ENCODE results near the gene RPP40.

Gene RPP40

GRCh38 chr6:5031150-5031549 is 27.3 kb upstream of the RPP40 start:
- H3K4me3 ChIP-seq (ENCODE audit: low read length) = no peak overlapping the region
- no peak for DNase-seq (ENCODE audit: low read depth)
- TF ChIP-seq CTCF (conservative IDR thresholded peaks at IDR 0.05; ENCODE audit: low read length) = no peak

- TF ChIP-seq CTCF (conservative IDR thresholded peaks at IDR 0.05; ENCODE audit: low read length) = peak; percentile 77
- H3K4me3 ChIP-seq (ENCODE audit: low read length) = no peak overlapping the region
- peak; percentile 79 for DNase-seq (ENCODE audit: low read depth)
Observed at GRCh38 chr6:5030596-5031136, 26.8 kb upstream of the RPP40 start.

GRCh38 chr6:5029609-5030008 is 25.8 kb upstream of the RPP40 start:
- TF ChIP-seq CTCF (conservative IDR thresholded peaks at IDR 0.05; ENCODE audit: low read length) = no peak
- DNase-seq (ENCODE audit: low read depth) = no peak
- no peak overlapping the region for H3K4me3 ChIP-seq (ENCODE audit: low read length)

GRCh38 chr6:5028921-5029320 is 25.1 kb upstream of the RPP40 start:
- no peak for TF ChIP-seq CTCF (conservative IDR thresholded peaks at IDR 0.05; ENCODE audit: low read length)
- H3K4me3 ChIP-seq (ENCODE audit: low read length) = no peak overlapping the region
- no peak for DNase-seq (ENCODE audit: low read depth)

GRCh38 chr6:5028301-5028700 is 24.5 kb upstream of the RPP40 start:
- no peak for TF ChIP-seq CTCF (conservative IDR thresholded peaks at IDR 0.05; ENCODE audit: low read length)
- no peak for DNase-seq (ENCODE audit: low read depth)
- no peak overlapping the region for H3K4me3 ChIP-seq (ENCODE audit: low read length)

GRCh38 chr6:5025911-5026819 is 22.3 kb upstream of the RPP40 start:
- H3K4me3 ChIP-seq (ENCODE audit: low read length) = peak overlapping the region; percentile 68
- peak; percentile 26 for TF ChIP-seq CTCF (conservative IDR thresholded peaks at IDR 0.05; ENCODE audit: low read length)
- DNase-seq (ENCODE audit: low read depth) = peak; percentile 41

GRCh38 chr6:5023923-5024322 is 20.1 kb upstream of the RPP40 start:
- no peak overlapping the region for H3K4me3 ChIP-seq (ENCODE audit: low read length)
- TF ChIP-seq CTCF (conservative IDR thresholded peaks at IDR 0.05; ENCODE audit: low read length) = no peak
- no peak for DNase-seq (ENCODE audit: low read depth)

All from AG10803 (cell line).